IPS DF 6.9 (cell line): Measurements from ENCODE around the gene CYP2A7.
"Not testable (repeated sequence)": the region's sequence is repeated elsewhere in the genome, so short reads cannot be mapped to it uniquely, and the experiment has no call there.

Experiments
- DNase-seq: peaks from one replicate; pipeline ENCODE4 v3.0.0-alpha.2; 2013; ENCODE audit warnings: low read depth, low spot score
- H3K27ac ChIP-seq: one replicate; pipeline ENCODE4 v1.5.1; 2013; ENCODE audit warnings: low read length, control low read depth
- H3K27me3 ChIP-seq: 2 replicates; pipeline ENCODE4 v1.6.1; 2013; ENCODE audit warnings: mild to moderate bottlenecking, low read length; ENCODE audit not compliant: control insufficient read depth, insufficient read depth
- H3K36me3 ChIP-seq: 2 replicates; pipeline ENCODE4 v1.6.1; 2013; ENCODE audit warnings: low read length; ENCODE audit not compliant: control insufficient read depth, insufficient read depth
- H3K4me1 ChIP-seq: 2 replicates; pipeline ENCODE4 v1.6.1; 2013; ENCODE audit warnings: low read length; ENCODE audit not compliant: control insufficient read depth, insufficient read depth
- H3K4me3 ChIP-seq: 2 replicates; pipeline ENCODE4 v1.5.1; 2013; ENCODE audit warnings: mild to moderate bottlenecking, low read length
- H3K9me3 ChIP-seq: 2 replicates; pipeline ENCODE4 v1.6.1; 2013; ENCODE audit warnings: low read length, inconsistent platforms; ENCODE audit not compliant: control insufficient read depth, insufficient read depth
- WGBS: extraction: QIAGEN DNeasy Blood & Tissue Kit; methylation state at CpG from one replicate; pipeline ENCODE4 v1.1.7; 2013; ENCODE audit warnings: mixed read lengths, missing lambda C conversion rate; ENCODE audit not compliant: insufficient read length, insufficient coverage; 5-methylcytosine and 5-hydroxymethylcytosine counted together

The CYP2A7 gene

DNA sequence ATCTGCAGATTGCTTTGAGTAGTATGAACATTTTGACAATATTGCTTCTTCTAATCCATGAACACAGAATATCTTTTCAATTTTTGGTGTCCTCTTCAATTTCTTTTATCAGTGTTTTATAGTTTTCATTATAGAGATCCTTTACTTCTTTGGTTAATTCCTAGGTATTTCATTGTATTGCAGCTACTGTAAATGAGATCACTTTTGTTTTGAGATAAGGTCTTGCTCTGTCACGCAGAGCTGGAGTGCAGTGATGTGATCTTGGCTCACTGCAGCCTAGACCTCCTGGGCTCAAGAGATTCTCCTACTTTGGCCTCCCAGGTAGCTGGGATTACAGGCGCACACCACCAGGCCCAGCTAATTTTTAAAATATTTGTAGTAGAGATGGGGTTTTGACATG is 9.8 kb downstream of the CYP2A7 start:
- DNase-seq: no peak
- Histone ChIP-seq H3K4me1 (no peaks in the 10 kb centered on the region), H3K4me3 (no peak overlapping the region), H3K9me3 (no peaks in the 10 kb centered on the region), H3K36me3 (no peaks in the 10 kb centered on the region), H3K27me3 (no peaks in the 10 kb centered on the region; the same call in 1 of the 2 replicates), H3K27ac (no peak overlapping the region)
- no CpG with 5 or more reads among the region's 2 CpGs for WGBS

DNA sequence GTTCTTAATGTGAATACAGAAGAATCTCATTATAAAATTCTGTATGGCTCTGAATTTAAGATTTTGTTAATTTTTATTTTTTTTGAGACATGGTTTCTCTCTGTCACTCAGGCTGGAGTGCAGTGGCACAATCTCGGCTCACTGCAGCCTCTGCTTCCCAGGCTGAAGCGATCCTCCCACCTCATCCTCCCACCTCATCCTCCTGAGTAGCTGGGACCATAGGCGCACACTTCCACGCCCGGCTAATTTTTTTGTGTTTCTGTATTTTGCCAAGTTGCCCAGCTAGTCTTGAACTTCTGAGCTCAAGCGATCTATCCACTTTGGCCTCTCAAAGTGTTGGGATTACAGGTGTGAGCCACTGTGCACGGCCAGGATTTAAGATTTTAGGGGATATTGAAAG is 14.3 kb downstream of the CYP2A7 start:
- no peak for DNase-seq
- no peaks in the 10 kb centered on the region for H3K4me1 ChIP-seq
- H3K9me3 ChIP-seq: no peaks in the 10 kb centered on the region
- no peaks in the 10 kb centered on the region for H3K36me3 ChIP-seq
- no CpG with 5 or more reads among the region's 7 CpGs for WGBS
- H3K4me3 ChIP-seq: no peak overlapping the region
- no peaks in the 10 kb centered on the region for H3K27me3 ChIP-seq
- no peak overlapping the region for H3K27ac ChIP-seq

DNA sequence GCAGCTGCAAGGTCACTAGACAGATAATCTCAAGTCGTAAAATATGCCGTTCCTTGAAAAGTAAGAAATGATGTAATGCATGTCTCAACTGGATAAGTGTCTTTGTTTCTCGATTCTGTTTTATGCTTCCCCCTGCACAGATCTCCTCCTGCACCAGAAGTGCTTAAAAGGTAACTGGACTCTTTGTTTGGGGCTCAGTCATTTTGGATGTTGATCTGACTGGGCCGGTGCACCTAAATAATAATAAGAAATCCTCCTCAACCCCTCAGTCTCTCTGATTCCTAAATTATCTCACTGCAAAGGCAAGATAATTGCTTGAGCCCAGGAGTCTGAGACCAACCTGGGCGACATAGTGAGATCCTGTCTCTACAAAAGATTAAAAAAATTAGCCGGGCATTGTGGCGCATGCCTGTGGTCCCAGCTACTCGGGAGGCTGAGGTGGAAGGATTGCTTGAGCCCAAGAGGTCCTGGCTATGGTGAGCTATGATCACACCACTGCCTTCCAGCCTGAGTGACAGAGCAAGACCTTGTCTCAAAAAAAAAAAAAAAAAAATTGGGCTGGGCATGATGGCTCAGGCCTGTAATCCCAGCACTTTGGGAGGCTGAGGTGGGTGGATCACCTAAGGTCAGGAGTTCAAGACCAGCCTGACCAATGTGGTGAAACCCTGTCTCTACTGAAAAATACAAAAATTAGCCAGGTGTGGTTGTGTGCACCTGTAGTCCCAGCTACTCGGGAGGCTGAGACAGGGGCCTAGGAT is 17.1 kb downstream of the CYP2A7 start:
- not testable (repeated sequence) for H3K4me3 ChIP-seq, H3K36me3 ChIP-seq, H3K27ac ChIP-seq, DNase-seq, H3K4me1 ChIP-seq, H3K27me3 ChIP-seq, H3K9me3 ChIP-seq
- no CpG with 5 or more reads among the region's 9 CpGs for WGBS

- H3K36me3 ChIP-seq: no peaks in the 10 kb centered on the region
- no peaks in the 10 kb centered on the region for H3K27me3 ChIP-seq
- no peak for DNase-seq
- no peaks in the 10 kb centered on the region for H3K9me3 ChIP-seq
- no peak overlapping the region for H3K27ac ChIP-seq
- H3K4me1 ChIP-seq: no peaks in the 10 kb centered on the region
- no peak overlapping the region for H3K4me3 ChIP-seq
- WGBS: no CpG with 5 or more reads among the region's 4 CpGs
These were observed 19.2 kb downstream of the CYP2A7 start for GRCh38 chr19:40862785-40863184.

DNA sequence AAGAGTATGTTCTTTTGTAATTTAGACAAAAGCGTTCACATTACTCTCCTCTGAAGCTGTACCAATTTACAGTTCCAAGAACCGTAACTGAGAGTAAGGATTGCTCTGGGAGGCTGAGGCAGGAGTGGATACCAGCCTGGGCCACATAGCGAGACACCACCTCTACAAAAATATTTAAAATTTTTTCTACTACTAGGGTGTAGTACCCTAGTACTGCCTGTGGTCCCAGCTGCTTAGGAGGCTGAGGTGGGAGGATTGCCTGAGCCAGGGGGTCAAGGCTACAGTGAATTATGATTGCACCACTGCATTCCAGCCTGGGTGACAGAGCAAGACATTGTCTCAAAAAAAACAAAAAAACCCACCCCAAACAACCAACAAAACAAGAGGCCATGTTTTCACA is 19.7 kb downstream of the CYP2A7 start:
- DNase-seq: no peak
- H3K4me1 ChIP-seq: no peaks in the 10 kb centered on the region
- H3K4me3 ChIP-seq: no peak overlapping the region
- no peaks in the 10 kb centered on the region for H3K27me3 ChIP-seq
- H3K9me3 ChIP-seq: no peaks in the 10 kb centered on the region
- no peaks in the 10 kb centered on the region for H3K36me3 ChIP-seq
- no CpG with 5 or more reads among the region's 3 CpGs for WGBS
- H3K27ac ChIP-seq: no peak overlapping the region

DNA sequence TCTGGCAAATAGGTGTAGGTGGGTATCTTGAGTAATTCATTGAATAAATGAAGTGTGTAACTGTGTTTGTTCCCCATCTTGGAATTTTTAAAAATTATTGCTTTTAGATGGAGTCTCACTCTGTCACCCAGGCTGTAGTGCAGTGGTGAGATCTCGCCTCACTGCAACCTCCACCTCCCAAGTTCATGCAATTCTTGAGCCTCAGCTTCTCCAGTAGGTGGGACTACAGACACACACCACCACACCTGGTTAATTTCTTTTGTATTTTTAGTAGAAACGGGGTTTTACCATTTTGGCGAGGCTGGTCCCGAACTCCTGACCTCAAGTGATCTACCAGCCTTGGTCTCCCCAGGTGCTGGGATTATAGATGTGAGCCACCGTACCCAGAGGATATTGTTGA is 23.9 kb downstream of the CYP2A7 start:
- no peak for DNase-seq
- no peak overlapping the region for H3K27ac ChIP-seq
- WGBS: no CpG with 5 or more reads among the region's 5 CpGs
- no peaks in the 10 kb centered on the region for H3K27me3 ChIP-seq
- no peak overlapping the region for H3K4me3 ChIP-seq
- H3K9me3 ChIP-seq: no peaks in the 10 kb centered on the region
- H3K36me3 ChIP-seq: no peaks in the 10 kb centered on the region
- no peaks in the 10 kb centered on the region for H3K4me1 ChIP-seq

- not testable (repeated sequence) for DNase-seq, H3K4me3 ChIP-seq
- no CpG with 5 or more reads among the region's 3 CpGs for WGBS
These were observed 29.4 kb downstream of the CYP2A7 start for GRCh38 chr19:40852467-40853152.

GRCh38 chr19:40850277-40850676 is 31.8 kb downstream of the CYP2A7 start, which contains the start of gene CYP2A6:
TSS of gene CYP2A6 (minus strand) at chr19:40850447. CDS start at chr19:40850426, 21 bp downstream.
- H3K27ac ChIP-seq, H3K27me3 ChIP-seq, DNase-seq, H3K9me3 ChIP-seq, H3K4me3 ChIP-seq, H3K36me3 ChIP-seq, H3K4me1 ChIP-seq: not testable (repeated sequence)
- no CpG with 5 or more reads among the region's 3 CpGs for WGBS

More at GRCh38 chr19:40852467-40853152, 29.4 kb downstream of the CYP2A7 start:
- not testable (repeated sequence) for H3K27ac ChIP-seq, H3K27me3 ChIP-seq, H3K4me1 ChIP-seq, H3K36me3 ChIP-seq, H3K9me3 ChIP-seq

DNA sequence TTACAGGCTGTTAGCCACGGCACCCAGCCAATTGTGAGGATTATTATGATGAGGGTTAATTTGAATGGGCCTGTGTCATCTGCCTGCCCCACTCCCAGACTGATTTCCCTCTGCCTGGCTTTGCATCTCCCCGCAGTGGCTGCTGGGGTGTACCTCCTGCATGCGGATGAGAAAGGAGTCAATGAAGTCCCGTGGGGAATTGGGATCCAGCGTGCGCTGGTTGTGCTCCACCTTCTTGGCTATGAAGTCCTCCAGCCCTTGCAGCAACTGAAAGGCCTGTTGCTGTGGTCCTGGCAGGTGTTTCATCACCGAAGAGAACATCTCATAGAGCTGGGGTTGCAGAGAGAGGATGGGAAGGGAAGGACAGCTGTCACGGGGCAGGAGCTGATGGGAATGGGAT is 35.3 kb downstream of the CYP2A7 start:
- H3K4me3 ChIP-seq, H3K9me3 ChIP-seq, H3K27me3 ChIP-seq, H3K4me1 ChIP-seq, H3K36me3 ChIP-seq, DNase-seq, H3K27ac ChIP-seq: not testable (repeated sequence)
- no CpG with 5 or more reads among the region's 8 CpGs for WGBS

DNA sequence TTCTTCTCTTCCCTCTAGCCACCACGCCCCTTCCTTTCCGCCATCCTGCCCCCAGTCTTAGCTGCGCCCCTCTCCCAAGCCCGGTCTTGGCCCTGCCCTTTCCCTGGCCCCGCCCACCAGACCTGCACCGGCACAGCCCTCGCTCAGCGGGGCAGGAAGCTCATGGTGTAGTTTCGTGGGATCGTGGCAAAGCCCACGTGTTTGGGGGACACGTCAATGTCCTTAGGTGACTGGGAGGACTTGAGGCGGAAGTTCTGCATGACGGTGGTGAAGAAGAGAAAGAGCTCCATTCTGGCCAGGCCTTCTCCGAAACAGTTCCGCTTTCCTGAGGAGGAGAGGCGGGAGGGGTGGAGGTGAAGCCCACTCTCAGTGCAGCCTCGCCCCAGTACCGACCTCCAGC is 38.4 kb downstream of the CYP2A7 start:
- not testable (repeated sequence) for H3K9me3 ChIP-seq, H3K4me1 ChIP-seq, H3K36me3 ChIP-seq, H3K27me3 ChIP-seq, H3K27ac ChIP-seq, DNase-seq
- WGBS: no CpG with 5 or more reads among the region's 19 CpGs
- H3K4me3 ChIP-seq: peak overlapping the region; percentile 2; the same call in 1 of the 2 replicates
